ENCODE data around the gene RCSD1. TPM values are rescaled to one million over a fixed set of nuclear protein-coding genes. Genes with fewer than 3 reads are reported as not detected.

The RCSD1 gene
- total and polyA plus RNA-seq, 5 experiments from 2014 or later: 121 to 156 (median 132) TPM

- Mint-ChIP-seq H3K9me3 (no peaks in the 10 kb centered on the region), H3K27me3 (no peaks in the 10 kb centered on the region), H3K4me3 (peak overlapping the region in 5 of 10 donors; percentile 8 to 65 (median 31)), H3K27ac (peak overlapping the region; percentile 39 to 86 (median 70)), H3K4me1 (peaks cover 62 to 99% (median 94%) of the 10 kb centered on the region in 4 donors), H3K36me3 (peaks cover 0 to 83% (median 3%) of the 10 kb centered on the region in 3 donors)
- ATAC-seq (no peak), DNase-seq (no peak)
- POLR2A ChIA-PET: interaction anchor here (1.1 to 1.4 kb wide), 2 partner anchors 10 to 15 kb away, joined by 3 to 5 read pairs; no protein-coding TSS in a partner anchor
These were observed 29.8 kb downstream of the RCSD1 start for GRCh38 chr1:167659881-167660280.

- POLR2A ChIA-PET: no interaction called here
- H3K9me3 Mint-ChIP-seq: no peaks in the 10 kb centered on the region
- DNase-seq: no peak
- ATAC-seq: no peak
- peaks cover 0 to 83% (median 3%) of the 10 kb centered on the region in 3 donors for H3K36me3 Mint-ChIP-seq
- peak overlapping the region in 5 of 10 donors; percentile 26 to 62 (median 46) for H3K4me3 Mint-ChIP-seq
- H3K27me3 Mint-ChIP-seq: no peaks in the 10 kb centered on the region
- H3K27ac Mint-ChIP-seq: peak overlapping the region; percentile 71 to 90 (median 86)
- peaks cover 58 to 98% (median 94%) of the 10 kb centered on the region in 4 donors for H3K4me1 Mint-ChIP-seq
These were observed 31.7 kb downstream of the RCSD1 start for GRCh38 chr1:167661527-167662426.

GRCh38 chr1:167663002-167663772 lies 33.2 kb downstream of the RCSD1 start:
- DNase-seq: no peak
- ATAC-seq: no peak
- no peaks in the 10 kb centered on the region for H3K27me3 Mint-ChIP-seq
- peak overlapping the region in 8 of 10 donors; percentile 28 to 86 (median 57) for H3K27ac Mint-ChIP-seq
- H3K36me3 Mint-ChIP-seq: peaks cover 0 to 85% (median 3%) of the 10 kb centered on the region in 3 donors
- POLR2A ChIA-PET: no interaction called here
- H3K4me1 Mint-ChIP-seq: peaks cover 53 to 98% (median 94%) of the 10 kb centered on the region in 4 donors
- no peaks in the 10 kb centered on the region for H3K9me3 Mint-ChIP-seq
- peak overlapping the region in 4 of 10 donors; percentile 13 to 58 (median 28) for H3K4me3 Mint-ChIP-seq

- Mint-ChIP-seq H3K9me3 (no peaks in the 10 kb centered on the region), H3K27ac (peak overlapping the region in 5 of 10 donors; percentile 31 to 89 (median 64)), H3K27me3 (no peaks in the 10 kb centered on the region), H3K36me3 (peaks cover 0 to 85% (median 3%) of the 10 kb centered on the region in 3 donors), H3K4me1 (peaks cover 47 to 98% (median 95%) of the 10 kb centered on the region in 4 donors), H3K4me3 (no peak overlapping the region)
- DNase-seq: no peak
- POLR2A ChIA-PET: no interaction called here
- ATAC-seq: no peak
These were observed 35.4 kb downstream of the RCSD1 start for GRCh38 chr1:167665469-167665868.

GRCh38 chr1:167666416-167666815 lies 36.4 kb downstream of the RCSD1 start:
- Mint-ChIP-seq H3K27ac (peak overlapping the region in 9 of 10 donors; percentile 19 to 92 (median 68)), H3K9me3 (no peaks in the 10 kb centered on the region), H3K27me3 (no peaks in the 10 kb centered on the region), H3K4me1 (peaks cover 50 to 98% (median 95%) of the 10 kb centered on the region in 4 donors), H3K4me3 (peak overlapping the region in 3 of 10 donors; percentile 29 to 53 (median 33)), H3K36me3 (peaks cover 0 to 89% (median 5%) of the 10 kb centered on the region in 3 donors)
- DNase-seq (no peak), ATAC-seq (no peak)
- POLR2A ChIA-PET: no interaction called here

GRCh38 chr1:167667536-167667935 lies 37.5 kb downstream of the RCSD1 start:
- Mint-ChIP-seq H3K4me1 (peaks cover 54 to 98% (median 95%) of the 10 kb centered on the region in 4 donors), H3K27me3 (no peaks in the 10 kb centered on the region), H3K27ac (peak overlapping the region in 7 of 10 donors; percentile 3 to 92 (median 48)), H3K4me3 (peak overlapping the region in 1 of 10 donors; percentile 15), H3K9me3 (no peaks in the 10 kb centered on the region), H3K36me3 (peaks cover 0 to 95% (median 10%) of the 10 kb centered on the region in 3 donors)
- no peak for DNase-seq
- ATAC-seq: no peak
- POLR2A ChIA-PET: interaction anchor here (1.2 kb wide), 1 partner anchor 50 kb away, joined by 3 read pairs; no protein-coding TSS in a partner anchor

GRCh38 chr1:167668108-167668507 lies 38.1 kb downstream of the RCSD1 start:
- Mint-ChIP-seq H3K4me3 (peak overlapping the region in 5 of 10 donors; percentile 13 to 66 (median 30)), H3K4me1 (peaks cover 54 to 98% (median 95%) of the 10 kb centered on the region in 4 donors)

GRCh38 chr1:167669209-167670124 lies 39.4 kb downstream of the RCSD1 start:
- Mint-ChIP-seq H3K27me3 (no peaks in the 10 kb centered on the region), H3K4me1 (peaks cover 55 to 97% (median 97%) of the 10 kb centered on the region in 4 donors), H3K36me3 (peaks cover 0 to 97% (median 13%) of the 10 kb centered on the region in 3 donors), H3K27ac (peak overlapping the region; percentile 44 to 92 (median 67)), H3K9me3 (no peaks in the 10 kb centered on the region), H3K4me3 (peak overlapping the region in 4 of 10 donors; percentile 11 to 28 (median 27))
- POLR2A ChIA-PET: interaction anchor here (0.7 to 0.9 kb wide), 2 partner anchors 18 to 69 kb away, joined by 3 to 5 read pairs; no protein-coding TSS in a partner anchor
- no peak for DNase-seq
- no peak for ATAC-seq

More at GRCh38 chr1:167668108-167668507, 38.1 kb downstream of the RCSD1 start:
- POLR2A ChIA-PET: interaction anchor here (1.2 kb wide), 1 partner anchor 51 kb away, joined by 3 read pairs; no protein-coding TSS in a partner anchor
- no peak for DNase-seq
- peaks cover 0 to 95% (median 10%) of the 10 kb centered on the region in 3 donors for H3K36me3 Mint-ChIP-seq
- no peaks in the 10 kb centered on the region for H3K9me3 Mint-ChIP-seq
- no peaks in the 10 kb centered on the region for H3K27me3 Mint-ChIP-seq
- ATAC-seq: no peak
- peak overlapping the region in 8 of 10 donors; percentile 48 to 92 (median 84) for H3K27ac Mint-ChIP-seq

GRCh38 chr1:167670563-167670962 lies 40.5 kb downstream of the RCSD1 start:
- DNase-seq (no peak), ATAC-seq (no peak)
- H3K9me3 Mint-ChIP-seq: no peaks in the 10 kb centered on the region
- POLR2A ChIA-PET: interaction anchor here (0.6 kb wide), 1 partner anchor 96 kb away, joined by 3 read pairs; no protein-coding TSS in a partner anchor
- peaks cover 0 to 98% (median 13%) of the 10 kb centered on the region in 3 donors for H3K36me3 Mint-ChIP-seq
- peaks cover 58 to 90% (median 90%) of the 10 kb centered on the region in 4 donors for H3K4me1 Mint-ChIP-seq
- H3K27me3 Mint-ChIP-seq: no peaks in the 10 kb centered on the region
- peak overlapping the region; percentile 60 to 94 (median 84) for H3K27ac Mint-ChIP-seq
- peak overlapping the region in 5 of 10 donors; percentile 2 to 25 (median 15) for H3K4me3 Mint-ChIP-seq

- Mint-ChIP-seq H3K4me3 (peak overlapping the region in 5 of 10 donors; percentile 4 to 44 (median 15)), H3K27me3 (no peaks in the 10 kb centered on the region), H3K27ac (peak overlapping the region; percentile 37 to 94 (median 86)), H3K4me1 (peaks cover 58 to 79% (median 78%) of the 10 kb centered on the region in 4 donors), H3K9me3 (no peaks in the 10 kb centered on the region), H3K36me3 (peaks cover 0 to 94% (median 13%) of the 10 kb centered on the region in 3 donors)
- ATAC-seq (no peak), DNase-seq (no peak)
- POLR2A ChIA-PET: no interaction called here
These were observed 41.9 kb downstream of the RCSD1 start for GRCh38 chr1:167671727-167672511.

Measured in naive thymus-derived CD8-positive, alpha-beta T cell (primary cell).